Muscle of arm (tissue), 12 donors: ENCODE results near the gene SPDYE2. TPM values are rescaled to one million over a fixed set of nuclear protein-coding genes. Genes with fewer than 3 reads are reported as not detected.
"Not testable (repeated sequence)": the region's sequence is repeated elsewhere in the genome, so short reads cannot be mapped to it uniquely, and the experiment has no call there.

Experiments
- DNase-seq: peaks from one replicate; pipeline ENCODE4 v3.0.0-alpha.2; 2013
- polyA plus RNA-seq, 12 donors: library from polyadenylated mRNA; unstranded; fragments of 120-200 nt; gene quantifications; one replicate each; pipeline ENCODE4 v1.2.1, GENCODE V29; 2013; ENCODE audit not compliant: insufficient read length in 12 of 12

The SPDYE2 gene
- polyA plus RNA-seq, 12 donors, result 1.4 to 27.2 (median 4.6) TPM; not detected in 2

GRCh38 chr7:102599699-102600098 lies 48.7 kb downstream of the SPDYE2 start:
- not testable (repeated sequence) for DNase-seq

GRCh38 chr7:102602317-102602716 lies 51.3 kb downstream of the SPDYE2 start:
- not testable (repeated sequence) for DNase-seq

GRCh38 chr7:102604431-102605145 lies 53.6 kb downstream of the SPDYE2 start:
- DNase-seq, result not testable (repeated sequence)

GRCh38 chr7:102606848-102607247 lies 55.8 kb downstream of the SPDYE2 start:
- not testable (repeated sequence) for DNase-seq

- DNase-seq, result not testable (repeated sequence)
These were observed 58.7 kb downstream of the SPDYE2 start for GRCh38 chr7:102609734-102610133.

GRCh38 chr7:102610441-102610840 lies 59.4 kb downstream of the SPDYE2 start:
- DNase-seq, result not testable (repeated sequence)

GRCh38 chr7:102611013-102611674 lies 60.1 kb downstream of the SPDYE2 start:
- not testable (repeated sequence) for DNase-seq

GRCh38 chr7:102611675-102612325 lies 60.8 kb downstream of the SPDYE2 start:
- peak; percentile 34 for DNase-seq

Other genes with a start within 250 kb of the SPDYE2 start
- 1 to 10 TPM in 9 of 12 donors, under 1 TPM in 1, not detected in 2; 0.67 to 8.8 (median 2.9) TPM for gene SPDYE6, start 194.8 kb upstream of the SPDYE2 start, polyA plus RNA-seq
- 10 to 100 TPM in 11 of 12 donors, not detected in 1; 23.2 to 37.2 (median 25.2) TPM for gene PRKRIP1, start 154.9 kb upstream of the SPDYE2 start, polyA plus RNA-seq
- 10 to 100 TPM in 2 of 12 donors, 1 to 10 TPM in 9, not detected in 1; 6.3 to 12.2 (median 9.1) TPM for gene ORAI2, start 117.7 kb upstream of the SPDYE2 start, polyA plus RNA-seq
- gene ALKBH4, start 86.4 kb upstream of the SPDYE2 start, polyA plus RNA-seq, result 10 to 100 TPM in 1 of 12 donors, 1 to 10 TPM in 9, not detected in 2; 5.8 to 10.1 (median 6.8) TPM
- 10 to 100 TPM in 6 of 12 donors, 1 to 10 TPM in 5, not detected in 1; 7.4 to 25.3 (median 10.2) TPM for gene LRWD1, start 86.2 kb upstream of the SPDYE2 start, polyA plus RNA-seq
- 10 to 100 TPM in 11 of 12 donors, not detected in 1; 22.0 to 29.5 (median 24.5) TPM for gene POLR2J, start 72.3 kb upstream of the SPDYE2 start, polyA plus RNA-seq
- gene RASA4B, start 33.4 kb upstream of the SPDYE2 start, polyA plus RNA-seq, result 10 to 100 TPM in 6 of 12 donors, 1 to 10 TPM in 5, not detected in 1; 5.0 to 29.2 (median 10.1) TPM
- 10 to 100 TPM in 3 of 12 donors, 1 to 10 TPM in 7, not detected in 2; 3.6 to 56.9 (median 8.2) TPM for gene UPK3BL2, start 7.5 kb upstream of the SPDYE2 start, polyA plus RNA-seq
- 100 to 1,000 TPM in 2 of 12 donors, 10 to 100 TPM in 10; 13.4 to 144 (median 71.2) TPM for gene POLR2J3, start 21.4 kb downstream of the SPDYE2 start, polyA plus RNA-seq
- 10 to 100 TPM in 11 of 12 donors, not detected in 1; 14.2 to 63.6 (median 27.8) TPM for gene RASA4, start 65.5 kb downstream of the SPDYE2 start, polyA plus RNA-seq
- 10 to 100 TPM in 6 of 12 donors, 1 to 10 TPM in 4, not detected in 2; 1.7 to 93.8 (median 12.7) TPM for gene UPK3BL1, start 91.6 kb downstream of the SPDYE2 start, polyA plus RNA-seq
- gene SPDYE2B, start 99.1 kb downstream of the SPDYE2 start, polyA plus RNA-seq, result 1 to 10 TPM in 6 of 12 donors, under 1 TPM in 4, not detected in 2; 0.31 to 5.7 (median 1.6) TPM
- 1 to 10 TPM in 7 of 12 donors, under 1 TPM in 2, not detected in 3; 0.78 to 8.0 (median 2.1) TPM for gene POLR2J2, start 120.4 kb downstream of the SPDYE2 start, polyA plus RNA-seq
- gene FAM185A, start 197.8 kb downstream of the SPDYE2 start, polyA plus RNA-seq, result 10 to 100 TPM in 1 of 12 donors, 1 to 10 TPM in 10, not detected in 1; 4.8 to 85.6 (median 6.6) TPM